GM12878 (cell line): ENCODE results near the gene KLRF2. TPM values are rescaled to one million over a fixed set of nuclear protein-coding genes. Genes with fewer than 3 reads are reported as not detected.

Experiments used
- ATAC-seq: fragments of 200-7000 bp; cut with Tn5 transposase; 3 replicates; pipeline ENCODE4 v1.9.1; 2020; ENCODE audit warnings: mild to moderate bottlenecking, moderate library complexity
- BruUV-seq: library from RNA; stranded (reverse); fragments of 400-500 nt; replicated peaks from 2 replicates; lab custom pipeline; 2021; lab: Mats Ljungman, UMichigan
- CTCF ChIA-PET: fragments of 300-600 bp; sonication (Branson Sonifier 250); formaldehyde crosslinking; extraction: SDS; loops from one replicate; lab custom pipeline; 2021; ENCODE audit warnings: inconsistent platforms; lab: Yijun Ruan, JAX
- POLR2A ChIA-PET: fragments of 350-600 bp; formaldehyde crosslinking; extraction: SDS; loops from one replicate; lab custom pipeline; 2021; ENCODE audit warnings: inconsistent platforms; lab: Charles Lee
- RAD21 ChIA-PET: fragments of 300-600 bp; sonication (Branson Sonifier 250); formaldehyde crosslinking; loops from one replicate; lab custom pipeline; 2023; ENCODE audit warnings: antibody characterized with exemption; ENCODE audit not compliant: unreplicated experiment; lab: Charles Lee
- SMC1A ChIA-PET: fragments of 300-600 bp; sonication (Branson Sonifier 250); formaldehyde crosslinking; loops from one replicate; lab custom pipeline; 2023; ENCODE audit not compliant: unreplicated experiment, uncharacterized antibody; lab: Charles Lee
- DNase-seq: peaks from one replicate; pipeline ENCODE4 v3.0.0-alpha.2; 2011; ENCODE audit warnings: low read depth, low spot score
- FAIRE-seq: peaks from 3 replicates; lab custom pipeline; 2011; peaks lifted over from hg19 to GRCh38; lab: Jason Lieb, UNC
- H2AFZ ChIP-seq: 2 replicates; pipeline ENCODE4 v1.6.0; 2011; ENCODE audit warnings: low read depth, low read length, control low read depth; ENCODE audit not compliant: control insufficient read depth
- H3K27ac ChIP-seq: 2 replicates; pipeline ENCODE4 v1.5.1; 2011; ENCODE audit warnings: control low read depth; ENCODE audit not compliant: control insufficient read depth, insufficient read depth
- H3K27me3 ChIP-seq, 2 experiments: replicated peaks in 1 of 2; 2 replicates each; pipeline versions ENCODE4 v1.6.0 to v1.6.1; 2011; ENCODE audit warnings: low read length in 1 of 2; ENCODE audit not compliant: control insufficient read depth in 2 of 2, insufficient read depth in 2 of 2
- H3K36me3 ChIP-seq, 2 experiments: 2 replicates each; pipeline ENCODE4 v1.5.1; 2011; ENCODE audit warnings: low read length in 1 of 2; ENCODE audit not compliant: control insufficient read depth in 2 of 2, insufficient read depth in 2 of 2
- H3K4me1 ChIP-seq: 2 replicates; pipeline ENCODE4 v1.6.1; 2011; ENCODE audit warnings: mild to moderate bottlenecking, low read length, moderate library complexity, mixed read lengths; ENCODE audit not compliant: control insufficient read depth, insufficient read depth
- H3K4me2 ChIP-seq: 2 replicates; pipeline ENCODE4 v1.6.0; 2011; ENCODE audit warnings: control low read depth; ENCODE audit not compliant: control insufficient read depth, insufficient read depth
- H3K4me3 ChIP-seq: fragments of 200-600 bp; sonication (generic); 2 replicates; pipeline ENCODE4 v1.5.1; 2016
- H3K79me2 ChIP-seq: 2 replicates; pipeline ENCODE4 v1.6.0; 2011; ENCODE audit warnings: low read length; ENCODE audit not compliant: control insufficient read depth, insufficient read depth
- H3K9ac ChIP-seq: 2 replicates; pipeline ENCODE4 v1.8.0; 2011; ENCODE audit warnings: low read length, control low read depth, mixed read lengths; ENCODE audit not compliant: control insufficient read depth, insufficient read depth
- H3K9me3 ChIP-seq: replicated peaks from 3 replicates; pipeline ENCODE4 v1.5.1; 2011; ENCODE audit warnings: mild to moderate bottlenecking, low read length; ENCODE audit not compliant: control insufficient read depth, insufficient read depth
- H4K20me1 ChIP-seq: 2 replicates; pipeline ENCODE4 v1.6.0; 2011; ENCODE audit not compliant: control insufficient read depth, insufficient read depth
- CBX3 ChIP-seq: fragments of 200-600 bp; sonication (generic); IDR thresholded peaks from 2 replicates; pipeline ENCODE4 v1.6.1; 2016; ENCODE audit warnings: low read depth, borderline replicate concordance
- MLLT1 ChIP-seq: fragments of 450-650 bp; IDR thresholded peaks from 2 replicates; pipeline ENCODE4 v1.6.1; 2016; ENCODE audit warnings: mild to moderate bottlenecking
- NR2C2 ChIP-seq: IDR thresholded peaks from 2 replicates; pipeline ENCODE4 v1.6.1; 2011; ENCODE audit warnings: borderline replicate concordance, low read depth; ENCODE audit not compliant: control insufficient read depth, insufficient read length
- SMAD5 ChIP-seq: IDR thresholded peaks from 2 replicates; pipeline ENCODE4 v1.6.1; 2016; ENCODE audit warnings: antibody characterized with exemption, low read depth
- WGBS: methylation state at CpG from one replicate; pipeline ENCODE4 v1.1.6; 2016; ENCODE audit warnings: low lambda C conversion rate; ENCODE audit not compliant: insufficient replicate concordance, insufficient coverage; ENCODE audit errors: missing lambda C conversion rate; 5-methylcytosine and 5-hydroxymethylcytosine counted together
- in situ Hi-C: fragments of 300-500 bp; cut with MboI; formaldehyde crosslinking; loops from 9 replicates; pipeline ENCODE4 v1.14.3; 2018; ENCODE audit warnings: mixed read lengths
- intact Hi-C: fragments of 100-400 bp; cut with micrococcal nuclease; formaldehyde crosslinking; loops from one replicate; pipeline ENCODE4 v1.14.2; 2022; ENCODE audit not compliant: unreplicated experiment
- polyA plus RNA-seq, 11 experiments: library from polyadenylated mRNA; depleted of rRNA in 4 of 11; unstranded in 6 of 11; stranded (reverse) in 5 of 11; fragments of >200 nt; fragmentation: Nextera tagmentation in 4 of 11; fragmentation: Illumina TruSeq in 1 of 11; extraction: Ambion mirVana in 4 of 11; extraction: Trizol in 1 of 11; gene quantifications; 1 replicate in 1 of 11; 2 replicates in 10 of 11; pipeline versions ENCODE4 v1.2.1 to v1.2.3, GENCODE V29; 2011 to 2016; ENCODE audit warnings: inconsistent platforms in 2 of 11, missing spikeins in 2 of 11, low read depth in 1 of 11
- total RNA-seq, 4 experiments: library from RNA; depleted of rRNA in 3 of 4; stranded (reverse); fragments of >200 nt in 3 of 4; fragmentation: Illumina TruSeq in 1 of 4; extraction: Trizol in 1 of 4; gene quantifications; 2 replicates each; pipeline versions ENCODE4 v1.2.1 to v1.2.3, GENCODE V29; 2013 to 2021

The KLRF2 gene
- total and polyA plus RNA-seq, 10 of the 15 experiments (the other 5 are each of a cell fraction or from before 2014, with no cell fraction given): 0.15 to 2.1 (median 0.26) TPM; not detected in 6

- ChIA-PET RAD21 (no interaction called here), CTCF (interaction anchor here (0.8 to 1.1 kb wide), 2 partner anchors 22 to 147 kb away, joined by 3 read pairs; no protein-coding TSS in a partner anchor), POLR2A (no interaction called here), SMC1A (interaction anchor here (0.9 to 1.3 kb wide), 3 partner anchors 17 to 77 kb away, joined by 3 to 6 read pairs (median 3); no protein-coding TSS in a partner anchor)
- no peak overlapping the region for H3K4me2 ChIP-seq
- H3K9ac ChIP-seq: no peak overlapping the region
- H3K4me1 ChIP-seq: peaks cover 19% of the 10 kb centered on the region
- H2AFZ ChIP-seq: no peak overlapping the region
- H4K20me1 ChIP-seq: no peaks in the 10 kb centered on the region
- H3K36me3 ChIP-seq: no peaks in the 10 kb centered on the region
- intact Hi-C loops (no loop called here), in situ Hi-C loops (no loop called here)
- ATAC-seq: no peak
- no peak overlapping the region for H3K4me3 ChIP-seq
- no peaks in the 10 kb centered on the region for H3K79me2 ChIP-seq
- 25% methylated on average over 2 of the region's 2 CpGs for WGBS
- DNase-seq: no peak
- H3K27ac ChIP-seq: no peak overlapping the region
- peaks cover 0 to 3% of the 10 kb centered on the region in 2 experiments; a peak in 2 of 4 replicates for H3K27me3 ChIP-seq
- no peak for FAIRE-seq
- no TSS peak for BruUV-seq
- H3K9me3 ChIP-seq: no peaks in the 10 kb centered on the region
- TF ChIP-seq CBX3 (no peak), MLLT1 (no peak), SMAD5 (no peak), NR2C2 (no peak)
- TF ChIP-seq, all 136 proteins: peak for 0
Measured at GRCh38 chr12:9944391-9944790, 63.1 kb downstream of the KLRF2 start.

Other genes with a start within 250 kb of the KLRF2 start
Only the 7 nearest of the 12 such genes appear.
- 15.0 and 23.3 TPM in 2 replicates for gene CD69, start 120.6 kb upstream of the KLRF2 start, total RNA-seq (2014; rRNA removed)
- 18.2 and 21.8 TPM in 2 replicates for gene CD69, start 120.6 kb upstream of the KLRF2 start, total RNA-seq (2014; rRNA removed; fragmentation: Illumina TruSeq; extraction: Trizol)
- 10.8 and 12.4 TPM in 2 replicates for gene CD69, start 120.6 kb upstream of the KLRF2 start, total RNA-seq (2021)
- gene CD69, start 120.6 kb upstream of the KLRF2 start, polyA plus RNA-seq (2011; rRNA removed): 156 and 338 TPM in 2 replicates
- gene CD69, start 120.6 kb upstream of the KLRF2 start, polyA plus RNA-seq (2014; fragmentation: Illumina TruSeq; extraction: Trizol): 10.3 and 22.3 TPM in 2 replicates
- gene CD69, start 120.6 kb upstream of the KLRF2 start, polyA plus RNA-seq (2014; fragmentation: Nextera tagmentation; extraction: Ambion mirVana): 10 to 100 TPM; 32.9 to 55.7 TPM
- gene CD69, start 120.6 kb upstream of the KLRF2 start, polyA plus RNA-seq (2014; rRNA removed): 7.9 and 15.0 TPM in 2 replicates
- gene CD69, start 120.6 kb upstream of the KLRF2 start, polyA plus RNA-seq (2016; fragmentation: Nextera tagmentation; extraction: Ambion mirVana): 1 to 10 TPM; 7.3 to 8.0 TPM
- gene KLRF1, start 54.0 kb upstream of the KLRF2 start, total RNA-seq (2014; rRNA removed): not detected in 2 replicates
- 0.18 TPM in 1 of 2 replicates, not detected in the other for gene KLRF1, start 54.0 kb upstream of the KLRF2 start, total RNA-seq (2014; rRNA removed; fragmentation: Illumina TruSeq; extraction: Trizol)
- gene KLRF1, start 54.0 kb upstream of the KLRF2 start, total RNA-seq (2021): not detected in 2 replicates
- gene KLRF1, start 54.0 kb upstream of the KLRF2 start, polyA plus RNA-seq (2011; rRNA removed): 2.0 and 4.9 TPM in 2 replicates
- 0.13 TPM in 1 of 2 replicates, not detected in the other for gene KLRF1, start 54.0 kb upstream of the KLRF2 start, polyA plus RNA-seq (2014; fragmentation: Illumina TruSeq; extraction: Trizol)
- gene KLRF1, start 54.0 kb upstream of the KLRF2 start, polyA plus RNA-seq (2014; fragmentation: Nextera tagmentation; extraction: Ambion mirVana): under 1 TPM in 1 of 2 experiments, not detected in 1; 0.18 TPM
- 0.27 TPM in 1 of 2 replicates, not detected in the other for gene KLRF1, start 54.0 kb upstream of the KLRF2 start, polyA plus RNA-seq (2014; rRNA removed)
- not detected for gene KLRF1, start 54.0 kb upstream of the KLRF2 start, polyA plus RNA-seq (2016; fragmentation: Nextera tagmentation; extraction: Ambion mirVana)
- gene CLEC2B, start 12.1 kb upstream of the KLRF2 start, total RNA-seq (2014; rRNA removed): 7.1 and 10.7 TPM in 2 replicates
- 13.4 and 13.6 TPM in 2 replicates for gene CLEC2B, start 12.1 kb upstream of the KLRF2 start, total RNA-seq (2014; rRNA removed; fragmentation: Illumina TruSeq; extraction: Trizol)
- gene CLEC2B, start 12.1 kb upstream of the KLRF2 start, total RNA-seq (2021): 6.8 and 8.0 TPM in 2 replicates
- 21.5 and 41.5 TPM in 2 replicates for gene CLEC2B, start 12.1 kb upstream of the KLRF2 start, polyA plus RNA-seq (2011; rRNA removed)
- gene CLEC2B, start 12.1 kb upstream of the KLRF2 start, polyA plus RNA-seq (2014; fragmentation: Illumina TruSeq; extraction: Trizol): 15.0 and 23.0 TPM in 2 replicates
- gene CLEC2B, start 12.1 kb upstream of the KLRF2 start, polyA plus RNA-seq (2014; fragmentation: Nextera tagmentation; extraction: Ambion mirVana): 10 to 100 TPM; 18.5 to 21.6 TPM
- gene CLEC2B, start 12.1 kb upstream of the KLRF2 start, polyA plus RNA-seq (2014; rRNA removed): 7.4 and 9.5 TPM in 2 replicates
- gene CLEC2B, start 12.1 kb upstream of the KLRF2 start, polyA plus RNA-seq (2016; fragmentation: Nextera tagmentation; extraction: Ambion mirVana): 10 to 100 TPM in 1 of 2 experiments, 1 to 10 TPM in 1; 8.7 to 10.6 TPM
- gene CLEC2A, start 50.9 kb downstream of the KLRF2 start, total RNA-seq (2014; rRNA removed): not detected in 2 replicates
- gene CLEC2A, start 50.9 kb downstream of the KLRF2 start, total RNA-seq (2014; rRNA removed; fragmentation: Illumina TruSeq; extraction: Trizol): not detected in 2 replicates
- gene CLEC2A, start 50.9 kb downstream of the KLRF2 start, total RNA-seq (2021): not detected in 2 replicates
- not detected in 2 replicates for gene CLEC2A, start 50.9 kb downstream of the KLRF2 start, polyA plus RNA-seq (2011; rRNA removed)
- not detected in 2 replicates for gene CLEC2A, start 50.9 kb downstream of the KLRF2 start, polyA plus RNA-seq (2014; fragmentation: Illumina TruSeq; extraction: Trizol)
- not detected for gene CLEC2A, start 50.9 kb downstream of the KLRF2 start, polyA plus RNA-seq (2014; fragmentation: Nextera tagmentation; extraction: Ambion mirVana)
- not detected in 2 replicates for gene CLEC2A, start 50.9 kb downstream of the KLRF2 start, polyA plus RNA-seq (2014; rRNA removed)
- gene CLEC2A, start 50.9 kb downstream of the KLRF2 start, polyA plus RNA-seq (2016; fragmentation: Nextera tagmentation; extraction: Ambion mirVana): not detected
- not detected in 2 replicates for gene CLEC12A, start 89.9 kb downstream of the KLRF2 start, total RNA-seq (2014; rRNA removed)
- not detected in 2 replicates for gene CLEC12A, start 89.9 kb downstream of the KLRF2 start, total RNA-seq (2014; rRNA removed; fragmentation: Illumina TruSeq; extraction: Trizol)
- gene CLEC12A, start 89.9 kb downstream of the KLRF2 start, total RNA-seq (2021): 0.21 TPM in 1 of 2 replicates, not detected in the other
- not detected in 2 replicates for gene CLEC12A, start 89.9 kb downstream of the KLRF2 start, polyA plus RNA-seq (2011; rRNA removed)
- not detected in 2 replicates for gene CLEC12A, start 89.9 kb downstream of the KLRF2 start, polyA plus RNA-seq (2014; fragmentation: Illumina TruSeq; extraction: Trizol)
- gene CLEC12A, start 89.9 kb downstream of the KLRF2 start, polyA plus RNA-seq (2014; fragmentation: Nextera tagmentation; extraction: Ambion mirVana): under 1 TPM in 1 of 2 experiments, not detected in 1; 0.07 TPM
- not detected in 2 replicates for gene CLEC12A, start 89.9 kb downstream of the KLRF2 start, polyA plus RNA-seq (2014; rRNA removed)
- not detected for gene CLEC12A, start 89.9 kb downstream of the KLRF2 start, polyA plus RNA-seq (2016; fragmentation: Nextera tagmentation; extraction: Ambion mirVana)
- gene CLEC1B, start 117.6 kb downstream of the KLRF2 start, total RNA-seq (2014; rRNA removed): not detected in 2 replicates
- not detected in 2 replicates for gene CLEC1B, start 117.6 kb downstream of the KLRF2 start, total RNA-seq (2014; rRNA removed; fragmentation: Illumina TruSeq; extraction: Trizol)
- gene CLEC1B, start 117.6 kb downstream of the KLRF2 start, total RNA-seq (2021): not detected in 2 replicates
- not detected in 2 replicates for gene CLEC1B, start 117.6 kb downstream of the KLRF2 start, polyA plus RNA-seq (2011; rRNA removed)
- gene CLEC1B, start 117.6 kb downstream of the KLRF2 start, polyA plus RNA-seq (2014; fragmentation: Illumina TruSeq; extraction: Trizol): not detected in 2 replicates
- not detected for gene CLEC1B, start 117.6 kb downstream of the KLRF2 start, polyA plus RNA-seq (2014; fragmentation: Nextera tagmentation; extraction: Ambion mirVana)
- not detected in 2 replicates for gene CLEC1B, start 117.6 kb downstream of the KLRF2 start, polyA plus RNA-seq (2014; rRNA removed)
- not detected for gene CLEC1B, start 117.6 kb downstream of the KLRF2 start, polyA plus RNA-seq (2016; fragmentation: Nextera tagmentation; extraction: Ambion mirVana)
- not detected in 2 replicates for gene CLEC12B, start 129.1 kb downstream of the KLRF2 start, total RNA-seq (2014; rRNA removed)
- gene CLEC12B, start 129.1 kb downstream of the KLRF2 start, total RNA-seq (2014; rRNA removed; fragmentation: Illumina TruSeq; extraction: Trizol): not detected in 2 replicates
- not detected in 2 replicates for gene CLEC12B, start 129.1 kb downstream of the KLRF2 start, total RNA-seq (2021)
- gene CLEC12B, start 129.1 kb downstream of the KLRF2 start, polyA plus RNA-seq (2011; rRNA removed): not detected in 2 replicates
- not detected in 2 replicates for gene CLEC12B, start 129.1 kb downstream of the KLRF2 start, polyA plus RNA-seq (2014; fragmentation: Illumina TruSeq; extraction: Trizol)
- not detected for gene CLEC12B, start 129.1 kb downstream of the KLRF2 start, polyA plus RNA-seq (2014; fragmentation: Nextera tagmentation; extraction: Ambion mirVana)
- not detected in 2 replicates for gene CLEC12B, start 129.1 kb downstream of the KLRF2 start, polyA plus RNA-seq (2014; rRNA removed)
- gene CLEC12B, start 129.1 kb downstream of the KLRF2 start, polyA plus RNA-seq (2016; fragmentation: Nextera tagmentation; extraction: Ambion mirVana): not detected